Measurements from ENCODE around the gene DOCK11. TPM values are rescaled to one million over a fixed set of nuclear protein-coding genes. Genes with fewer than 3 reads are reported as not detected.

Gene DOCK11
- total and polyA plus RNA-seq, 2 of the 4 experiments (the other 2 are of a cell fraction) = 3.9 to 13.1 TPM

DNA sequence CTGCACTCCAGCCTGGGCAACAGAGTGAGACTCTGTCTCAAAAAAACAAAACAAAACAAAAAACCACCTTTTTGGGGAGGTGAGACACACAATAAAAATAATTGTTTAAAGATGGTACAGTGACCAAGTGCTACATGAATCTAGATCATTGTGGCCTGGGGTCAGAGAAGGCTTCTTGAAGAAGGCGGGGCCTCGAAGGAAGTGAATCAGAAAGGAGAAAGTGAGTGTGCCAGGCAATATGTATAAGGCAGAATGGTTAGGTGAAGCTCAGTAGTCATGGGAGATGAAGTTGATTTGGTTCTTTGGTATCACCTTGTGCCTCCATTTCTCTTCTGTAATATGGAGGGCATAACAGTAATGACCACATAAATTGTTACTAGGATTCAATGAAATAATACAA, 58.9 kb downstream of the DOCK11 start:
- Histone ChIP-seq H2BK5ac (ENCODE audit: low read depth, low read length, poor library complexity, severe bottlenecking) (no peak overlapping the region), H3K4me3 (ENCODE audit: insufficient read depth, low read depth, low read length) (no peak overlapping the region), H3K27me3 (ENCODE audit: control insufficient read depth, insufficient read depth, low read length) (no peaks in the 10 kb centered on the region; the same call in 1 of the 2 replicates), H3K79me1 (ENCODE audit: low read depth in 1 of 2, low read length in 2 of 2) (no peaks in the 10 kb centered on the region), H2BK20ac (ENCODE audit: low read depth, low read length) (no peak overlapping the region), H3K4me1 (ENCODE audit: control insufficient read depth, insufficient read depth, low read length) (no peaks in the 10 kb centered on the region), H3K14ac (replicated peaks; ENCODE audit: low read depth, low read length) (no peak overlapping the region), H2AK5ac (ENCODE audit: low read depth, low read length) (no peak overlapping the region), H3K27ac (ENCODE audit: insufficient read depth, low read length) (no peak overlapping the region), H3K36me3 (ENCODE audit: control insufficient read depth, insufficient read depth, low read length) (0 out of 2 replicates have a peak, but pooled peaks cover 2% of the 10 kb centered on the region), H3K9me3 (ENCODE audit: control insufficient read depth, insufficient read depth, low read length) (no peaks in the 10 kb centered on the region), H4K5ac (ENCODE audit: low read depth, low read length) (no peak overlapping the region), H3K4ac (ENCODE audit: low read depth, low read length) (no peak overlapping the region), H4K8ac (ENCODE audit: low read depth in 2 of 2, low read length in 2 of 2) (no peak overlapping the region), H3K4me2 (ENCODE audit: low read depth, low read length) (no peak overlapping the region), H2BK15ac (ENCODE audit: low read depth, low read length) (no peak overlapping the region), H3K56ac (ENCODE audit: extremely low read depth, insufficient read depth, low read length) (no peak overlapping the region), H3K18ac (ENCODE audit: low read depth, low read length) (no peak overlapping the region), H2AFZ (replicated peaks; ENCODE audit: low read length, poor library complexity) (no peak overlapping the region), H3K9ac (ENCODE audit: low read depth, low read length) (no peak overlapping the region), H4K91ac (ENCODE audit: insufficient read depth, low read depth, low read length) (no peak overlapping the region), H2AK9ac (replicated peaks; ENCODE audit: low read depth, low read length, poor library complexity) (no peak overlapping the region), H2BK120ac (ENCODE audit: low read depth, low read length) (no peak overlapping the region), H4K20me1 (ENCODE audit: insufficient read depth, low read length) (no peaks in the 10 kb centered on the region), H3K23ac (ENCODE audit: low read depth, low read length) (no peak overlapping the region), H3K9me1 (ENCODE audit: insufficient read depth, low read length) (no peaks in the 10 kb centered on the region; the same call in 1 of the 2 replicates)
- no peak for ATAC-seq (ENCODE audit: low read depth)
- POLR2A ChIA-PET (ENCODE audit: unreplicated experiment) = no interaction called here
- BruUV-seq (replicated peaks) = no TSS peak
- CTCF ChIA-PET = interaction anchor here (0.6 kb wide), 1 partner anchor 12 kb away, joined by 7 read pairs; no protein-coding TSS in a partner anchor
- WGBS, 2 experiments (ENCODE audit: extremely low coverage in 2 of 2, insufficient read length in 1 of 2) = 90% methylated on average over 2 of the region's 2 CpGs; no CpG with 5 or more reads in 1 of the 2 experiments
- TF ChIP-seq, protein P1, sequence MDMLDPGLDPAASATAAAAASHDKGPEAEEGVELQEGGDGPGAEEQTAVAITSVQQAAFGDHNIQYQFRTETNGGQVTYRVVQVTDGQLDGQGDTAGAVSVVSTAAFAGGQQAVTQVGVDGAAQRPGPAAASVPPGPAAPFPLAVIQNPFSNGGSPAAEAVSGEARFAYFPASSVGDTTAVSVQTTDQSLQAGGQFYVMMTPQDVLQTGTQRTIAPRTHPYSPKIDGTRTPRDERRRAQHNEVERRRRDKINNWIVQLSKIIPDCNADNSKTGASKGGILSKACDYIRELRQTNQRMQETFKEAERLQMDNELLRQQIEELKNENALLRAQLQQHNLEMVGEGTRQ (IDR thresholded peaks at IDR 0.05; ENCODE audit: low read depth, low read length) = no peak
- TF ChIP-seq RCOR1 (IDR thresholded peaks at IDR 0.05; ENCODE audit: insufficient replicate concordance, low read length) (no peak), CHD1 (IDR thresholded peaks at IDR 0.05; ENCODE audit: low read depth, low read length) (no peak)
- DNase-seq = no peak
- intact Hi-C loops (cut with micrococcal nuclease) (no loop called here), dilution Hi-C loops (cut with HindIII; ENCODE audit: low sequenced_read_pairs, unreplicated experiment) (no loop called here), in situ Hi-C loops (cut with MboI; ENCODE audit: low sequenced_read_pairs) (no loop called here)
